GM21526 (cell line): Measurements from ENCODE around the gene PCF11.

ENCODE experiments used
- ATAC-seq: cut with Tn5 transposase; IDR thresholded peaks from one replicate; pipeline ENCODE4 v1.9.1; 2021; ENCODE audit warnings: moderate library complexity; ENCODE audit not compliant: unreplicated experiment, low FRiP score

Gene PCF11

DNA sequence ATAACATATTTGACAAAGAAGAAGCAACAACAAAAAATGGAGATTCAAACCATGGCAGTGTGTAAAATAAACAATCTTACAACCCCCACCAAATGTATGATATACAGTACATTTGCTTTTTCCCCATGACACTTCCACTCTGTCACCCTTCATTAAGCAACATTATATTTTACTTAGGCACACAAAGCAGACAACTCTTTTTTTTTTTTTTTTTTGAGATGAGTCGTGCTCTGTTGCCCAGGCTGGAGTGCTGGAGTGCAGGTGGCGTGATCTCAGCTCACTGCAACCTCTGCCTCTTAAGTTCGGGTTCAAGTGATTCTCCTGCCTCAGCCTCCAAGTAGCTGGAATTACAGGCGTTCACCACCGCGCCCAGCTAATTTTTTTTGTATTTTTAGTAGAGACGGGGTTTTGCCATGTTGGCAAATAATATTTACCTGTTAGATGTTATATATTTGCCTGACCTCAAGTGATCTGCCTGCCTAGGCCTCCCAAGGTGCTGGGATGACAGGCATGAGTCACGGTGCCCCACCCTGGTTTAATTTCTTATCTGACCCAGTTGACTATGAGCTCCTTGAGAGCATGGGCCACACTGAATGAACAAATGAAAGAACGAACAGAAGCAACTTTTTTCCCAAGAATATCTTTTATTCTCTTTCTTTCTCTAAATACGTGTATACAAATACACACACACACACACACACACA is 5.5 kb upstream of the PCF11 start:
- ATAC-seq: no peak

DNA sequence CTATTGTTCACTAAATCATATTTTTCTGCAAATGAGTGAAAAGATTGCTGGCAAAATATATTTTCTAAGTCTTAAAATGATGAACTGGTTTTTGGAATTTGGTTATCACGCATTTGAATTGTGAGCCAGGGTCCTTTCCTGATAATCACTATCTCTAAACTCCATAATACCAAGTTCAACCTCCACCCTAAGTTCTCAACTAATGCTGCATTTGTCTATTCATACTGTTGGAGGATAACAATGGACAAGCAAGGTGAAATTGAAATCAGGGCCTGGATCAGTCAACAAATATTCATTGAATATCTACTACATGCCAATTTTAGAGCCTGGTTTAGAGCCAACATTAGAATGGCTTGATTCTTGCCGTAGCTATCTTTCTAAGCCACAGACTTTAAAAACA is 4.7 kb upstream of the PCF11 start:
- ATAC-seq: no peak

- no peak for ATAC-seq
Observed at GRCh38 chr11:83153764-83154163, 3.2 kb upstream of the PCF11 start.

DNA sequence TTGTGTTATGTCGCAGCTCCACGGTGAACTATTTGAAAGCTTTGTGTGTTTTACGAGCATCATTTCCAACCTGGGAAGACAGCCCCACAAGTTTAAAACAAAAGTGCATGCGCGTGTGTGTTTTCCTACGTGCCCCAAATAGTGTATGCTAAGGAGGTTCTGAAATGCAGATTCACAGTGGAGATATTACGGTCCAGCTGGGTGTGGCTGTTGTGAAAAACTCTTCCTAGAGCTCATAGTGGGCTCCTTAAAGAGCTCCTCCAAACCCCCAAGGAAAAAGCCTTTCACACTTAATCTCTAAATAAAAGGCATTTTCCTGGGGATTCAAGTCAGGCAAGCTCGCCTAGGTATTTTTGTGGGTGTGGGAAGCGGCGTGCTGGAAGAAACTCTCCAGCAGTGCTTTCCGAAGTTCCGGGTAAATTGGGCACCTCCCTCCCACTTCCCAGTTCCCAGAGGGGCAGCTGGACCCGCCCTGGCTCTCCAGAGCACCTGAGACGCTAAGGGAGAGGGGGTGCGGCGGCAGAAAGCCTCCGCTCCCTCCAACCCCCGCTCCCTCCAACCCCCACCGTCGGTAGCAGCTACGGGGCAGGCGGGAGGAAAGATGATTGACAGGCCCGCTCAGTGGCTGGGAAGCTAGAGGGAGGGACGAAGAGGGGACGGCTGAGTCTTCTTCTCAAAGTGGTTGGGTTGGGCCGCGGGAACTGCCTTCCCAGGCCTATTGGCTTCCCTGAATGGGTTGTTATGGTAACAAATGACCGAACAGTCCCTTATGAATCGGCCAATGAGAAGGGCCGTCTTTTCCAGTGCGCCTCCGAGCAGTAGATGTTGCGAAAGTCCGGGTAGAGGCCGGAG is 561 bp upstream of the PCF11 start:
- peak; percentile 95 for ATAC-seq

DNA sequence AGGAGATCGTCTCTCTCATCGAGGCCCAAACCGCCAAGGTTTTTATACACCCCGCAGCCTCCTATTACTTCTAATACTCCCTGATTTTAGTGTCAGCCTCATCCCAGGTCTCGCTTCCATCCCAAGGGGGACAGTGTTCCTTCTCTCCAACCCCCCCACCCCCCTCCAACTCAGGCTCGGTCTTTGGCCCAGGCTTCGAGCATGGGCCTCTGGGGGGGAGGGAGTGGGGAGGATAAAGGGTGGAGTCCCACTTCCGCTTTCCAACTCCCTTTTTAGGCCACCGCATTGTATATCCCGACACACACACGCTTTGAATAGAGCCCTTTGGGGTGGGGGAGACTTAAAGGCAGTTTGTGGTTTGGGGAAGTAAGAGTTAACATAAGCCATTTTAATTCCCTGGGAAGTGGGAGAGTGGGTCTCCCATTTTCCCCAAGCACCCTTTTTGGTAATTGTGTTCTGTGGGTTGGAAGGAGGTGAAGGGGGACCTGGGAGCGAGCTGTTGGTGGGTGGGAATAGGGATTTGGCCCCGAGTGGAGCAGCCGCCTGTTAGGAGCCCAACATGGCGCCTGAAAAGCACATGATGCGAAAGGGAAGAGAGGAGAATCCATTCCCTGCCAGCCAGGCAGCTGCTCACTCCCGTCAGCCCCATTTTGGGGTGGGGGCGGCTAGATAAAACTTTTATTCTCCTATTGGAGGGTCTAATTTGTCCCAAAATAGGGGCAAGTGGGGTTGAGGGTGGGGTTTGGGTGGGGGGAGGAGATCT is 844 bp downstream of the PCF11 start:
- no peak for ATAC-seq

DNA sequence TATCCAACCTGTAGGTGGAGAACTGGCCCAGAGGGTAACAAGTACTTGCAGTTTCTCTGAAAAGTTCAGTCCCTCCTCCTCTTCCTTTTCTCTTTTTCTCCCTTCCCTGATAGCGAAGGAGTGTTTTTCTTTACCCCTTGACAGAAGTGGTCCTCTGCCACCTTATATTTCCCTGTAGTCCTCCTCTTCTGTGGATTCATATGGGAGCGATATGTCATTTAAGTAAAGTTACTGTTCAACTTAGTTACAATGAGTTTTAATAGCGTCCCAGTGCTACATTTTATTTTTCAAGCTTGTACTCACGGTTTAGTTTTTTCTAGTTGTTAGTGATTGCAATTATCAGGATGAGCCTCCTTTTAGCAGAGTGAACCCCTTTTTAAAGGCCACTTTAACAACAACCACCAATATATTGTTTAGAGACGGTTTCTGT is 1.4 kb downstream of the PCF11 start:
- ATAC-seq: no peak

DNA sequence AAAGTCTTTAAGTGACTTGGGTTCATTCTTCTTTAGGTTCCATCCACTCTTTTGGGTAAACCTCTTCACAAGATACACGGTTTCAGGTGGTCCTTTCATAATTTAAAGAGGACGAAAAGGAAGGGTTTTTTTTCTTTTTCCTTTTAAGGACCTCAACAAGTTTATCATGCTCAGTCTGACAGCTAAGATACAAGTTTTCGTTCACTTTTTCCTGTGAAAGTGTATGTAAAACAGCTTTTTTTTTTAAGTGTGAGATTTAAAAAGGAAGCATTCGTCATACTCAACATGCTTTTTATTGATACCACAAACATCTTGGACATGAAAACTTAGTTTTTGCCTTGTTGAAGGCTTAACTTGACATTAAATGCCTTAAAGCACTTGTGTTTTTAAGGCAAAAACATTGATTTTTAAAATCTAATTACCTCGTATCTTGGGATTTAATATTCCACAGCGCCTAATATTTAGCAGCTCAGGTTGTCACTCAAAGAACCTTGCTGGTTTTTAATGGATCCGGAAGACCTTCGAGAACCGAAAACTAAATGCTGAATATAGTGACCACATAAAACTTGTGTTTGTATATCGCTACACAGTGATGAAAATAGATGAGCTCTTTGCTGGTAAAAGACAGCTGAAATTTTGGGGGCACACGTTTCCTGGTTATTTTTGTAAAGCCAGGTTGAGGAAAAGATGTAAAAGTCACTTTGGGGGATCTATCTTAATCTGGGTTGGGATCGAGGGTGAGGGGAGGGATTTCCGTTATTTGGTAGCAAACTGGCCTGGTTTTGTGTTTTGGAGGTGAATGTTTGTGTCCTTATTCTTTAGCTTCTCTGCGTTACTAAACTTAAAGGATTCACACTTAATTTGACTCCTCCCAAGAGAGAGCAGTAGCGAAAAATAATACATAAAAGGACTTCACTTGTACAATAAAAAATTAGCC is 2.3 kb downstream of the PCF11 start:
- no peak for ATAC-seq

DNA sequence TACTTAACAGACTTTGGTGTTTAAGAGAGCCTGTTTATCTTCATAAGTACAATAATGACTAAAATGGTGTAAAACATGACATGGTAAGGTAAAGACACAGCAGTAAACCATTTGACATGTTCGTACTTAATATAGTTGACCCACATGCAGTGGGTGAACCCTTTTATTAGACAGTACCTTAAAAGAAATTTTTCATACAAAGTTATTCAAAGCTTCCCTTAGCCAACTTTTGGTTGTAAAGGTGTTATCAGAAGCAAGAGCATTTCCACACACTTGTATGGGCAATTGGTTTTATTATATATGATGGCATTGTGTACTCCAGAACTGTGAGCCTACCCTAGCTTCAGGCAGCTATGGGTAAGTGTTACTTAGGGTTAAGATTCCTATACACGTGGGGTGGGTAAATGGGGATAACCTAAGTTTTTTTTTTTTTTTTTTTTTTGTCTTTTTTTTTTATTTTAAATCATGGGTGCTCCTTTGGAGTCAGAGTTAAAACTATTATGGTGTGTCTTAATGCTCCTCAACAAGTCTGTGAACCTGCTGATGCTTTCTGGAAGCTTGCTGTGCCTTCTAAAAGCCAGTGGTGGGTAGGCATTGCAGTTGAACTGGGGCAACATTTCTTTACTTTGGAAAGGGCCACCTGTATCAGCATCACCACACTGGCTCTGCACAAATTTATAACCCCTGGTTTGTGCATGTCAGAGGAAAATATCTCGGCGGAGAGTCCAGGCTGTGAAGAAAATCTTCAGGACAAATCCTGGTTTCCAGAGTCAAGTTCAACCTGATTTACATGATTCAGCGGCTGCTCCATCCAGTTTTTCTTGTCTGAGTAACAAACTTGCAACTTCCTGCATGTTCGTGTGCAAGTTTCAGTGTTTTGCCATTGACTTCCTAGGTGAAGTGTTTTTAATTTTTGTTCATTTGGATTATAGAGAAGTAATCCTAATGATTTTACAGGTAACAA is 3.3 kb downstream of the PCF11 start:
- ATAC-seq: no peak

DNA sequence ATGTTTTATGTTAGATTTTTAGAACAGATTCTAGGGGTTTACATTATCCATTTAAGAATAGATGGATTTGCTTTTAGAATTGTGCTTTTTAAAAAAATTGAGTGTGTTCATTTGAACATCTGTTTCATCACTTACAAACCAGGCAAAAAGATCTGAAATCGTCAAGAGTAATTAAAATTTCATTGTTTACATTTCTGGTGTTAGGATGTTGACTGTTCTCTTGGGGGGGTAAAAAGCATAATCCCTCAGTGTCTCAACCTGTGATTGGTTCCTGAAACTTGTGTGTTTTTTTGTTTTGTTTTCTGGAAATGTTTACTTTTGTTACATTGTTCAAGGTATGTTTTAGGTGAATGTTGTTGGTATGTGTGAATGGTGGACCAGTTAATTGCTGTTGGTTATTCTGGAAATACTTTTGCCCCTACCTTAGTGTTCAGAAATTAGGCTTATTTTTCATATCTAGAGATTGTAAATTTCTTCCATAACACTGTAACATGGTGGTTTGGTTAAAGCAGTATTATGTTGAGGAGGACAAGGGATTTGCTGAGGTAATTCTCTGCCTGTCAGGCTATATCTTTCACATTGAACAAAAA is 4.8 kb downstream of the PCF11 start:
- ATAC-seq: no peak

DNA sequence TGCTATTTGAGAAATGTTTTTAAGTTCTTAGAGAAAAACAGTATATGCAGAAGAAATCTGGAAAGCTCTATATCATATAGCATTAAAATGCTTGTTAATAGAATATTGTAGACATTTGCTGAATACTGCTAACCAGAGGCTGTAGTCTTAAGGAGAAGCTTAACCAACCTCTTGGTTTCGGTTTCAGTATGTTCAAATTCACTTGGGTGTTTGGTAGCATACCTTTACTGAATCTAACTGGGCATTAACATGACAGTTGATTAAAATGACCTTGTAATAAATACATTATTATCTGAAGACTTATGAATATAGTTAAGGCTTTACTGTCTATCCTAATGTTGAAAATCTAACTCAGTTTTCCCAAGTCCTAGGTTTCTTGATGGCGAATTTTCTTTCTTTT is 5.4 kb downstream of the PCF11 start:
- peak; percentile 43 for ATAC-seq

DNA sequence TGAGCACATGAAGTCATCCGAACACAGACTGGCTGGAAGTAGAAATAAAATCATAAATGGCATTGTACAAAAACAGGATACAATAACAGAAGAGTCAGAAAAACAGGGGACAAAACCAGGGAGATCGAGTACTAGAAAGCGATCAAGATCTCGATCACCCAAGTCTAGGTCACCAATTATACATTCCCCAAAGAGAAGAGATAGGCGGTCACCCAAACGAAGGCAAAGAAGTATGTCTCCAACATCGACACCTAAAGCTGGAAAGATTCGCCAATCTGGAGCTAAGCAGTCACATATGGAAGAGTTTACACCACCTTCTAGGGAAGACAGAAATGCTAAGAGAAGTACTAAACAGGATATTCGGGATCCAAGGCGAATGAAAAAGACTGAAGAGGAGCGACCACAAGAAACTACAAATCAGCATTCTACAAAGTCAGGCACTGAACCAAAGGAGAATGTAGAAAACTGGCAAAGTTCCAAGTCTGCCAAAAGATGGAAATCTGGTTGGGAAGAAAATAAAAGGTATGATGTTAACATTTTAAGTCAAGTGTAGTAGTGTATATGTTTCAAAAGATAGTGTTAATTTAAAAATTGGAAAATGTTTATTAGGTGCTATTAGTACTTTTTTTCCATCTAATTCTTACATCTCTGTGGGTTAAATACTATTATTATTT is 9.4 kb downstream of the PCF11 start:
- ATAC-seq: no peak

DNA sequence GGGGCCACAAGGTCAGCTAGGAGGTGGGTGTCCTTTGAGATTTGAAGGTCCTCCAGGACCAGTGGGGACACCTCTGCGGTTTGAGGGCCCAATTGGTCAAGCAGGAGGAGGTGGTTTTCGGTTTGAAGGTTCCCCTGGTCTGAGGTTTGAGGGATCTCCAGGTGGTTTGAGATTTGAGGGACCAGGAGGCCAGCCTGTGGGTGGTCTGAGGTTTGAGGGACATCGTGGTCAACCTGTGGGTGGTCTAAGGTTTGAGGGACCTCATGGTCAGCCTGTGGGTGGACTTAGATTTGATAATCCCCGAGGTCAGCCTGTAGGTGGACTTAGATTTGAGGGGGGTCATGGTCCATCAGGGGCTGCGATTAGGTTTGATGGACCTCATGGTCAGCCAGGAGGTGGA is 11.8 kb downstream of the PCF11 start:
- no peak for ATAC-seq

GRCh38 chr11:83170865-83171264 is 13.9 kb downstream of the PCF11 start:
- ATAC-seq: no peak

DNA sequence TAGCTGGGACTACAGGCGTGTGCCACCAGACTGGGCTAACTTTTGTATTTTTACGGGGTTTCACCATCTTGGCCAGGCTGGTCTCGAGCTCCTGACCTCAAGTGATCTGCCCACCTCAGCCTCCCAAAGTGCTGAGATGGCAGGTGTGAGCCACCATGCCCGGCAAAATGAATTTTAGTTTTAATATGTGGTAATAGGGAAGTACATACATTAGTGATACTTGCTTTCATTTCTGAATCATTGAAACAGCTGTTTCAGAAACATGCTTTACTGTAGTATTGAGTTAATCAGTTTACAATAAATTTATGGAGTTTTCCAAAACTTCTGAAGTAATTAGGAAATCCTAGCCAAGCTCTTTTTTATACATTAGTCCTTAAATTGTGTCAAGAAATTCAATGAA is 15.6 kb downstream of the PCF11 start:
- no peak for ATAC-seq

GRCh38 chr11:83174008-83174407 is 17.1 kb downstream of the PCF11 start:
- no peak for ATAC-seq

DNA sequence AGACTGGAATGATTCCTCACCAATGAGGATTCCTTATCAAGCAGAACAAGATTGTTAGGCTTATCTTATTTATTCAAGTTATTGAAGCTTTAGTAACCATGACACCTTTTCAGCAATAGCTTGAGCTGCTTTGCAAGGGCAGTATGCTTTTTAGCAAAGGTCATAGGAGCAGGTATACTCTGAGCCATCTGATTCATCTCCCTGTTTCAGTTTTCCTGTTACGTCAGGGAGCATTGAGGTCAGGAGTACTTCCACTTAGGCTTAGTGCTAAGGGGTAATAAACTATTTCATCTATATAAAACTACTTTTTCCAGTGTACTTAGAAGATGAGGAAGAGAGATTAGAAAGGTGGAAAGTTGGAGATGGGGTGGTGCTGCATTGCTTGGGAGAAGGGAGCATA is 18.9 kb downstream of the PCF11 start:
- ATAC-seq: no peak

DNA sequence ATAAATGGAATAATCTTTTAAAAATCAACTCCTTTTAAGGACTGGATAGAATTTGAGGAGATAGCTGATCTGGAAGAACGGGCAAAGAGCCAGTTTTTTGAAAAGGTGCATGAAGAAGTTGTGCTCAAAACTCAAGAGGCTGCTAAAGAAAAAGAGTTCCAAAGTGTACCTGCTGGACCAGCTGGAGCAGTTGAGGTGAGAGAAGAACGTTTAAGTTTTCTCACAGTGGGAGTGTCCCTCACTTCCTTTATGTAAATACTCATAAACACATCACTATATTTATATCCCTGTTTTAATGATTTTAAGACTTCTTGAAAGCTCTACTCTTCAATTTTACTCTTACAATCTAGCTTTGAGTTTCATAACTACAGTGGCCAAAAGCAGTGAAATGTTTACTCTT is 24.9 kb downstream of the PCF11 start:
- ATAC-seq: no peak

DNA sequence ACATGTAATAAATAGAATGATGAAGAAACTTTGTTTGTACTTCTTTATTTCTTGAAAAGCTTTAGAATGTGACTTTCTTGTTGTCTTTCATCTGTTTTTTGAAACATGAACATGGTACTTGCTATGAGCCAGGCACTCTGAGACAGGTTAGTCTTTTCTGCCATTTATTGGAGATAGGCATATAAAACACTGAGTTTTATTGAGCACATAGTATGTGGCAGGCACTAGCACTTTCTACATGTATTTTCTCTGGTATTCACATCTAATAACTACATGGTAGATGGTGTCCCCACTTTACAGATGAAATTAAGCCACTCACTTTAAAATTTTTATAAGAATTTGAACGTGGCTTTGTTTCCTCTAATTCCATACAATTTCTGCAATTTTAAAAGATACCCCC is 28.8 kb downstream of the PCF11 start:
- no peak for ATAC-seq
